Testis (tissue), 2 donors: ENCODE data around the gene RBM4.

ENCODE experiments used
- CTCF ChIP-seq, 3 experiments: fragments of 450-650 bp in 2 of 3; fragments of 200-600 bp in 1 of 3; sonication (generic) in 1 of 3; IDR thresholded peaks; one replicate each; pipeline ENCODE4 v1.5.1; 2016 to 2019; ENCODE audit warnings: antibody characterized with exemption in 3 of 3, mild to moderate bottlenecking in 2 of 3, moderate library complexity in 1 of 3
- POLR2A ChIP-seq: fragments of 450-650 bp; IDR thresholded peaks from one replicate; pipeline ENCODE4 v1.6.1; 2017; ENCODE audit warnings: antibody characterized with exemption, mild to moderate bottlenecking, moderate library complexity

DNA sequence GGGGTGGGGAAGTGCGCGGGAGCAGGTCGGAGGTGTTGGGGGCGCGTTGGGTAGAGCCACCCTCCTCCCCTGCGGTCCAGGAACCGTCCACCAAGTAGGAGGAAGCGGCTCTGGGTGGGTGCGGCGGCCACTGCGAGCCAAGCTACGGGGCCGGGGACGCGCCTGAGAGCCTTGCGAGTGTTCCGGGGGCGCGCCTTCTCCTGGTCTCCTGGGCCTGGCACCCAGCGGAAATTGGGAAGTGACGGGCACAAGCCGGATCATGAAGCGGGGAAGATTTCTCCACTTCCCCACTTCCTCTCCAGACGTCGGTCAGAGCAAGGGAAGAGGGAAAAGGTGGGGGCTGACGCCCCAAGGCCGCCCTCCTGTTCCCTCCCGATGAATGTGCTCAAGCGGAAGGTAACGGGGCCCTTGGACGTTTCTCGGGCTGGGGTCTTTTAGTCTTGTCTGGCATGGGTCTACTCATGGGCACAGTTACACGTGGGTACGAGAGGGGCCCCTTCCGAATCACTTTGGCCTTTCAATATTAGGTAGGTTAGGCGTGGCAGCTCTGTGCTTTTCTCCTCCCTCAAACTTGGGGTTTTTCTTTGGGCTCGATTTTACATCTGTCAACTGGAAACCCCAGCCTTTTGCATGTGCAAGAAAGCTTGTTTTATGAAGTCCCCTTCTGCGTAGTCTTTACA lies 21.2 kb upstream of the RBM4 start:
- TF ChIP-seq CTCF (IDR thresholded peaks at IDR 0.05) (no peak), POLR2A (no peak)
